HepG2 (cell line): ENCODE results near the gene HNRNPUL2. TPM values are rescaled to one million over a fixed set of nuclear protein-coding genes. Genes with fewer than 3 reads are reported as not detected.

Experiments used
- ATAC-seq: fragments of 200-7000 bp; cut with Tn5 transposase; 3 replicates; pipeline ENCODE4 v1.9.1; 2020; ENCODE audit warnings: mild to moderate bottlenecking, moderate library complexity
- BruUV-seq: library from RNA; stranded (reverse); fragments of 400-500 nt; replicated peaks from 2 replicates; lab custom pipeline; 2021; lab: Mats Ljungman, UMichigan
- CTCF ChIA-PET: fragments of 300-600 bp; formaldehyde crosslinking; extraction: SDS; loops from one replicate; lab custom pipeline; 2021; ENCODE audit warnings: low total read pairs, inconsistent platforms, low intra/inter-chr PET ratio; lab: Yijun Ruan, JAX
- POLR2A ChIA-PET: fragments of 350-600 bp; sonication (Branson Sonifier 250); formaldehyde crosslinking; loops from one replicate; lab custom pipeline; 2020; ENCODE audit warnings: antibody characterized with exemption, inconsistent platforms; lab: Yijun Ruan, JAX
- DNase-seq: peaks from one replicate; pipeline ENCODE4 v3.0.0-alpha.2; 2015; ENCODE audit warnings: low spot score
- FAIRE-seq: peaks from 3 replicates; lab custom pipeline; 2011; peaks lifted over from hg19 to GRCh38; lab: Jason Lieb, UNC
- H2AFZ ChIP-seq: one replicate; pipeline ENCODE4 v1.6.1; 2011; ENCODE audit warnings: low read length, inconsistent platforms
- H3K27ac ChIP-seq: fragments of 300-600 bp; 3 replicates; pipeline ENCODE4 v1.8.0; 2011; ENCODE audit warnings: mixed run types, mild to moderate bottlenecking, mixed read lengths, low read length, inconsistent platforms; ENCODE audit not compliant: insufficient read depth; ENCODE audit errors: extremely low read length
- H3K27me3 ChIP-seq, 2 experiments: fragments of 200-600 bp in 1 of 2; 2 replicates in 1 of 2; 3 replicates in 1 of 2; pipeline versions ENCODE4 v1.6.0 to v1.8.0; 2011; ENCODE audit warnings: low read length in 2 of 2, mild to moderate bottlenecking in 2 of 2, moderate library complexity in 2 of 2, inconsistent platforms in 1 of 2; ENCODE audit not compliant: insufficient read depth in 2 of 2, control insufficient read depth in 1 of 2
- H3K36me3 ChIP-seq, 2 experiments: fragments of 200-600 bp in 1 of 2; replicated peaks in 1 of 2; 2 replicates in 1 of 2; 3 replicates in 1 of 2; pipeline versions ENCODE4 v1.5.1 to v1.8.0; 2011; ENCODE audit warnings: low read length in 2 of 2, inconsistent platforms in 1 of 2; ENCODE audit not compliant: insufficient read depth in 2 of 2, control insufficient read depth in 1 of 2
- H3K4me1 ChIP-seq: 2 replicates; pipeline ENCODE4 v1.5.1; 2012; ENCODE audit warnings: low read length, inconsistent platforms; ENCODE audit not compliant: insufficient read depth
- H3K4me2 ChIP-seq: 2 replicates; pipeline ENCODE4 v1.6.0; 2011; ENCODE audit warnings: low read depth, low read length, inconsistent platforms
- H3K4me3 ChIP-seq, 3 experiments: fragments of 200-600 bp in 1 of 3; sonication (generic), shearing (Covaris generic) in 1 of 3; replicated peaks in 1 of 3; 2 replicates each; pipeline ENCODE4 v1.5.1; 2011 to 2016; ENCODE audit warnings: low read length in 3 of 3, inconsistent platforms in 2 of 3, low read depth in 2 of 3, mild to moderate bottlenecking in 2 of 3, control low read depth in 1 of 3, mixed read lengths in 1 of 3; ENCODE audit not compliant: insufficient read depth in 1 of 3
- H3K79me2 ChIP-seq: one replicate; pipeline ENCODE4 v1.6.1; 2011; ENCODE audit warnings: low read length, inconsistent platforms; ENCODE audit not compliant: insufficient read depth
- H3K9ac ChIP-seq: 2 replicates; pipeline ENCODE4 v1.6.0; 2011; ENCODE audit warnings: mild to moderate bottlenecking, low read depth, low read length, inconsistent platforms; ENCODE audit not compliant: insufficient read depth
- H3K9me3 ChIP-seq: 2 replicates; pipeline ENCODE4 v1.5.1; 2012; ENCODE audit warnings: mild to moderate bottlenecking, low read length
- H4K20me1 ChIP-seq: 2 replicates; pipeline ENCODE4 v1.6.0; 2011; ENCODE audit warnings: inconsistent platforms, mild to moderate bottlenecking, low read length, moderate library complexity; ENCODE audit not compliant: insufficient read depth
- ARID2 ChIP-seq: sonication (generic); formaldehyde crosslinking; IDR thresholded peaks from 2 replicates; pipeline ENCODE4 v1.8.1; 2022; ENCODE audit warnings: mild to moderate bottlenecking, missing genetic modification reagents, borderline replicate concordance
- CC2D1A ChIP-seq: sonication (generic); formaldehyde crosslinking; IDR thresholded peaks from 2 replicates; pipeline ENCODE4 v1.8.1; 2023; ENCODE audit warnings: mild to moderate bottlenecking, missing genetic modification reagents
- FOXA3 ChIP-seq: IDR thresholded peaks from 2 replicates; pipeline ENCODE4 v1.6.1; 2016; ENCODE audit warnings: missing genetic modification reagents, missing compliant biosample characterization
- FOXJ3 ChIP-seq: sonication (generic); formaldehyde crosslinking; IDR thresholded peaks from 2 replicates; pipeline ENCODE4 v1.4.0; 2020; ENCODE audit warnings: missing genetic modification reagents, mild to moderate bottlenecking, borderline replicate concordance
- HDAC1 ChIP-seq: sonication (generic); formaldehyde crosslinking; IDR thresholded peaks from 2 replicates; pipeline ENCODE4 v1.5.1; 2020; ENCODE audit warnings: mild to moderate bottlenecking, missing genetic modification reagents
- HDAC2 ChIP-seq: sonication (generic); formaldehyde crosslinking; IDR thresholded peaks from 2 replicates; pipeline ENCODE4 v1.4.0; 2020; ENCODE audit warnings: missing genetic modification reagents
- RARA ChIP-seq: IDR thresholded peaks from 2 replicates; pipeline ENCODE4 v1.6.1; 2016; ENCODE audit warnings: missing genetic modification reagents, missing compliant biosample characterization
- SMC3 ChIP-seq: IDR thresholded peaks from 2 replicates; pipeline ENCODE4 v1.6.1; 2011; ENCODE audit warnings: low read length, improper control_type of control experiment
- SNAPC2 ChIP-seq: sonication (generic); formaldehyde crosslinking; IDR thresholded peaks from 2 replicates; pipeline ENCODE4 v1.8.1; 2022; ENCODE audit warnings: mild to moderate bottlenecking, missing genetic modification reagents
- SPEN ChIP-seq: sonication (generic); formaldehyde crosslinking; IDR thresholded peaks from 2 replicates; pipeline ENCODE4 v1.5.1; 2020; ENCODE audit warnings: low read depth, mild to moderate bottlenecking, missing genetic modification reagents
- THAP8 ChIP-seq: sonication (generic); formaldehyde crosslinking; IDR thresholded peaks from 2 replicates; pipeline ENCODE4 v1.5.1; 2020; ENCODE audit warnings: missing genetic modification reagents, mild to moderate bottlenecking, borderline replicate concordance
- ZNF230 ChIP-seq: sonication (generic); formaldehyde crosslinking; IDR thresholded peaks from 2 replicates; pipeline ENCODE4 v1.4.0; 2020; ENCODE audit warnings: mild to moderate bottlenecking, missing genetic modification reagents
- ZNF354B ChIP-seq: sonication (generic); formaldehyde crosslinking; IDR thresholded peaks from 2 replicates; pipeline ENCODE4 v1.8.0; 2022; ENCODE audit warnings: mild to moderate bottlenecking, missing genetic modification reagents
- ZNF441 ChIP-seq: sonication (generic); formaldehyde crosslinking; IDR thresholded peaks from 2 replicates; pipeline ENCODE4 v1.7.0; 2021; ENCODE audit warnings: missing genetic modification reagents, borderline replicate concordance
- ZNF605 ChIP-seq: sonication (generic); formaldehyde crosslinking; IDR thresholded peaks from 2 replicates; pipeline ENCODE4 v1.8.0; 2022; ENCODE audit warnings: mild to moderate bottlenecking, missing genetic modification reagents
- ZNF766 ChIP-seq: sonication (generic); formaldehyde crosslinking; IDR thresholded peaks from 2 replicates; pipeline ENCODE4 v1.5.0; 2020; ENCODE audit warnings: missing genetic modification reagents, borderline replicate concordance
- WGBS: methylation state at CpG from one replicate; pipeline ENCODE4 v1.1.6; 2017; ENCODE audit warnings: low lambda C conversion rate; 5-methylcytosine and 5-hydroxymethylcytosine counted together
- in situ Hi-C: cut with HindIII; loops from 2 replicates; pipeline ENCODE4 v1.10.0; 2017; ENCODE audit warnings: low pct_unique_long_range_greater_than_20kb; ENCODE audit not compliant: extremely low pct_ligation_motif_present
- intact Hi-C: fragments of 100-400 bp; cut with micrococcal nuclease; formaldehyde crosslinking; loops from one replicate; pipeline ENCODE4 v1.10.0; 2022; ENCODE audit not compliant: unreplicated experiment
- polyA plus RNA-seq, 8 experiments: library from polyadenylated mRNA; depleted of rRNA in 3 of 8; stranded (reverse) in 7 of 8; unstranded in 1 of 8; fragments of >200 nt; fragmentation: Illumina TruSeq in 4 of 8; extraction: Trizol in 4 of 8; gene quantifications; 2 replicates each; pipeline versions ENCODE4 v1.2.1 to v1.2.3, GENCODE V29; 2011 to 2016; ENCODE audit warnings: low read depth in 4 of 8, missing spikeins in 1 of 8, mixed read lengths in 1 of 8; ENCODE audit not compliant: insufficient read depth in 1 of 8
- total RNA-seq, 5 experiments: library from RNA; depleted of rRNA; stranded (reverse); fragments of >200 nt; fragmentation: Illumina TruSeq; extraction: Trizol; gene quantifications; 2 replicates each; pipeline ENCODE4 v1.2.3, GENCODE V29; 2016; ENCODE audit warnings: low read depth in 1 of 5

HNRNPUL2 gene
- total and polyA plus RNA-seq, 2 of the 13 experiments (the other 11 are each of a cell fraction or from before 2014, with no cell fraction given), result 8.4 to 9.6 TPM

DNA sequence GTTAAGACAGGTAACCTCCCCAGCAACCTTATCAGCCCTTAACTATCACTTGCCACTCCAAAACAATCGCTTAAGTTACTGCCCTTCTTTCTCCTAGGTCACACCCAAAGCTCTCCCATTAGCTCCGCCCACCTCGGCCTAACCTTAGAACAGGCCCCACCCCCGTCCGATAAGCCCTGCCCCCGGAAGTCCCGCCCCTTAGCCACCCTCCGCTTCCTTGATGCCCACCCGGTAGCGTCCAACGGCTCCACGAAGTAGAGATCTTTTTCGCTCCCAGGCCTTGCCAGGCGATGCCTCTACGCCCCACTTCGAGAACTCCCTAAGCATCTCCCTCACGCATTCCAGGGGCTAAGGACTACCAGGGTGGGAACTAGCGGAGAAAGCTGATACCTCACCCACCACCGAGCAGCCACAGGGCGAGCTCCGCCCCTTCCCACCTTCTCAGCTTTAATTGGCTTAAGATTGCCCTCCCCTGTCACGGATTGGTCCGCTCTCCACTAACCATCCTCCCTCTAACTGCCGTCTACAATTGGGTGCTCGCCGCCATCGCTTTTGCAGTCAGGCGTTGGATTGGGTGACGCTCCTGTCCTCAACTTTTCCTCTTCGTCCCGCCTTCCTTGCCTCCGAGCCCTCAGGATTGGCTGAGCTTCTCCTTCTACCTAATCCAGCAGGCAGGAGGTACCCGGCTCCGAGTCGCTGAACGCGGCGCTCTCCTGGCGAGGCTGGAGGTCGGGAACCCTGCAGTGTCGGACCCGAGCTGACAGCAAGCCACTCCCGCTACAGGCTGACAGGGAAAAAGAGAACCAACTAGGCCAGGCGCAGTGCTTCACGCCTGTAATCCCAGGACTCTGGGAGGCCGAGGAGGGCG, 26.7 kb upstream of the HNRNPUL2 start, which contains the start of gene ZBTB3 (continued):
- peak; percentile 44; the same call in 1 of the 2 replicates for TF ChIP-seq SPEN (CRISPR knock-in tag)
- TF ChIP-seq FOXJ3, result no peak
- TF ChIP-seq HDAC2 (CRISPR knock-in tag), result no peak
- TF ChIP-seq SMC3, result no peak
- no peak for TF ChIP-seq SNAPC2 (CRISPR knock-in tag)
- no peak for TF ChIP-seq ZNF354B (CRISPR knock-in tag)
- TF ChIP-seq ZNF230 (CRISPR knock-in tag), result 0 out of 2 replicates have a peak, but pooled peaks have one; percentile 46
- no peak for TF ChIP-seq HDAC1 (CRISPR knock-in tag)
- no peak for TF ChIP-seq THAP8
- 0 out of 2 replicates have a peak, but pooled peaks have one; percentile 16 for TF ChIP-seq FOXA3 (CRISPR knock-in tag)

GRCh38 chr11:62752994-62753735, 25.9 kb upstream of the HNRNPUL2 start:
- Histone ChIP-seq H3K36me3 (peaks cover 6 to 8% of the 10 kb centered on the region in 2 experiments; a peak in 3 of 5 replicates), H3K4me3 (peak overlapping the region; percentile 37 to 86 (median 55)), H3K27ac (peak overlapping the region; percentile 75), H3K4me1 (peaks cover 30% of the 10 kb centered on the region), H3K9ac (peak overlapping the region; percentile 79), H3K4me2 (peak overlapping the region; percentile 82), H3K79me2 (no peaks in the 10 kb centered on the region), H4K20me1 (no peaks in the 10 kb centered on the region), H3K9me3 (no peaks in the 10 kb centered on the region), H3K27me3 (no peaks in the 10 kb centered on the region), H2AFZ (no peak overlapping the region)
- CTCF ChIA-PET, result no interaction called here
- WGBS, result 95% methylated on average over 9 of the region's 15 CpGs
- intact Hi-C loops (no loop called here), in situ Hi-C loops (no loop called here)
- FAIRE-seq (no peak), ATAC-seq (peak; percentile 1; the same call in 2 of the 3 replicates), DNase-seq (no peak)
- TF ChIP-seq CC2D1A (CRISPR knock-in tag) (no peak), ZNF441 (CRISPR knock-in tag) (no peak), ARID2 (CRISPR knock-in tag) (0 out of 2 replicates have a peak, but pooled peaks have one; percentile 35), ZNF605 (0 out of 2 replicates have a peak, but pooled peaks have one; percentile 25), RARA (CRISPR knock-in tag) (no peak), ZNF766 (CRISPR knock-in tag) (0 out of 2 replicates have a peak, but pooled peaks have one; percentile 13)
- BruUV-seq, result TSS peak; percentile 86
- POLR2A ChIA-PET, result interaction anchor here (0.5 to 4.4 kb wide), 42 partner anchors 8 to 247 kb away, joined by 3 to 129 read pairs (median 6); partner anchors contain the start of genes AHNAK, B3GAT3, C11orf98 and CSKMT
